ENCODE data around the gene SHC3. TPM values are rescaled to one million over a fixed set of nuclear protein-coding genes. Genes with fewer than 3 reads are reported as not detected.

SHC3 gene
- total RNA-seq, 6 donors from 2014 or later: 11.0 to 22.0 (median 14.0) TPM

GRCh38 chr9:89171231-89171630, 7.4 kb downstream of the SHC3 start:
- WGBS, 2 donors: 44 to 61% methylated on average over 3 of the region's 3 CpGs
- Histone ChIP-seq H3K4me3 (no peak overlapping the region), H3K27me3 (no peaks in the 10 kb centered on the region), H3K36me3 (no peaks in the 10 kb centered on the region), H3K4me1 (peaks cover 5 to 20% (median 14%) of the 10 kb centered on the region in 4 donors), H3K9me3 (no peaks in the 10 kb centered on the region), H3K27ac (no peak overlapping the region)
- no peak for DNase-seq
- ATAC-seq (ENCODE audit: low FRiP score in 2 of 2): no peak
- TF ChIP-seq POLR2A (IDR thresholded peaks at IDR 0.05): no peak
- no peak for TF ChIP-seq EP300 (IDR thresholded peaks at IDR 0.05)
- no peak for TF ChIP-seq POLR2AphosphoS5 (IDR thresholded peaks at IDR 0.05)

- no peaks in the 10 kb centered on the region for H3K36me3 ChIP-seq
- 77 to 91% methylated on average over 7 to 9 of the region's 9 CpGs for WGBS, 2 donors
- H3K4me1 ChIP-seq: peaks cover 5 to 20% (median 14%) of the 10 kb centered on the region in 4 donors
- ATAC-seq (ENCODE audit: low FRiP score in 2 of 2) (no peak), DNase-seq (no peak)
- H3K27me3 ChIP-seq: no peaks in the 10 kb centered on the region
- H3K4me3 ChIP-seq: no peak overlapping the region
- H3K9me3 ChIP-seq: no peaks in the 10 kb centered on the region
- peak overlapping the region in 1 of 4 donors; percentile 31 for H3K27ac ChIP-seq
- no peak for TF ChIP-seq POLR2A (IDR thresholded peaks at IDR 0.05)
- TF ChIP-seq POLR2AphosphoS5 (IDR thresholded peaks at IDR 0.05): no peak
- no peak for TF ChIP-seq CTCF (IDR thresholded peaks at IDR 0.05)
- no peak for TF ChIP-seq EP300 (IDR thresholded peaks at IDR 0.05)
Observed at GRCh38 chr9:89168901-89169813, 9.5 kb downstream of the SHC3 start.

- H3K27me3 ChIP-seq: no peaks in the 10 kb centered on the region
- no peak overlapping the region for H3K4me3 ChIP-seq
- peak in 1 of 2 donors; percentile 40 for DNase-seq
- TF ChIP-seq POLR2A (IDR thresholded peaks at IDR 0.05): no peak
- no peak for TF ChIP-seq EP300 (IDR thresholded peaks at IDR 0.05)
- TF ChIP-seq CTCF (IDR thresholded peaks at IDR 0.05): no peak
- TF ChIP-seq POLR2AphosphoS5 (IDR thresholded peaks at IDR 0.05): no peak
- H3K27ac ChIP-seq: no peak overlapping the region
- peaks cover 5 to 20% (median 14%) of the 10 kb centered on the region in 4 donors for H3K4me1 ChIP-seq
- H3K36me3 ChIP-seq: no peaks in the 10 kb centered on the region
- no peak for ATAC-seq (ENCODE audit: low FRiP score in 2 of 2)
- no peaks in the 10 kb centered on the region for H3K9me3 ChIP-seq
- WGBS, 2 donors: 81 to 92% methylated on average over 2 to 5 of the region's 5 CpGs
Observed at GRCh38 chr9:89167788-89168187, 10.8 kb downstream of the SHC3 start.

- Histone ChIP-seq H3K27me3 (no peaks in the 10 kb centered on the region), H3K27ac (no peak overlapping the region), H3K4me3 (no peak overlapping the region), H3K36me3 (no peaks in the 10 kb centered on the region), H3K4me1 (peaks cover 5 to 19% (median 13%) of the 10 kb centered on the region in 4 donors), H3K9me3 (no peaks in the 10 kb centered on the region)
- 61 to 76% methylated on average over 4 of the region's 4 CpGs for WGBS, 2 donors
- TF ChIP-seq CTCF (IDR thresholded peaks at IDR 0.05) (no peak), POLR2AphosphoS5 (IDR thresholded peaks at IDR 0.05) (no peak), POLR2A (IDR thresholded peaks at IDR 0.05) (no peak), EP300 (IDR thresholded peaks at IDR 0.05) (no peak)
- DNase-seq (no peak), ATAC-seq (ENCODE audit: low FRiP score in 2 of 2) (peak in 1 of 2 donors; percentile 45)
Observed at GRCh38 chr9:89166852-89167251, 11.8 kb downstream of the SHC3 start.

- Histone ChIP-seq H3K36me3 (no peaks in the 10 kb centered on the region), H3K27me3 (no peaks in the 10 kb centered on the region), H3K9me3 (no peaks in the 10 kb centered on the region), H3K4me1 (peaks cover 0 to 10% (median 5%) of the 10 kb centered on the region in 4 donors), H3K27ac (no peak overlapping the region), H3K4me3 (no peak overlapping the region)
- WGBS, 2 donors: 88 to 96% methylated on average over 6 of the region's 6 CpGs
- ATAC-seq (ENCODE audit: low FRiP score in 2 of 2) (peak in 1 of 2 donors; percentile 28), DNase-seq (no peak)
- TF ChIP-seq EP300 (IDR thresholded peaks at IDR 0.05) (no peak), POLR2AphosphoS5 (IDR thresholded peaks at IDR 0.05) (no peak), CTCF (IDR thresholded peaks at IDR 0.05) (no peak), POLR2A (IDR thresholded peaks at IDR 0.05) (no peak)
Observed at GRCh38 chr9:89165880-89166279, 12.7 kb downstream of the SHC3 start.

All from upper lobe of left lung (tissue), 6 donors.